Measurements from ENCODE around the gene TRIO. TPM values are rescaled to one million over a fixed set of nuclear protein-coding genes. Genes with fewer than 3 reads are reported as not detected.

Gene TRIO
- total RNA-seq, 4 donors from 2014 or later: 112 to 155 (median 145) TPM

DNA sequence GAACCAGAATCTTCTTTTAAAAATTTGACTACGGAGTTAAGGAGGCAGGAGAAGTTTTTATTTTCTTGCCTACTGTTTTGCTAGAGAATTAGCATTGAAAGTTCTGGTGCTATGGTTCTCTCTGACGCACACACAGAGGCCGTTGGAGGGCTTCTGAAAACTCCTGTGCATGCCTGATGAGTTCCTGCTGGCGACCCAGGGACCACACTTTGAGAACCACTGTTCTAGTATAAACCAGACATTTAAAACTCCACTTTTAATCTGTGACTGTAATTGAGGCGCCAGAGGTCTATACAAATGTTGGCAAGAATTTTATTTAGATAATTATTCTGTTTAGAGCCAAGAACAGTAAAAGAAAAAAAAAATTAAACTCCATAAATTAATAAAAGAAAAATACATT is 338.9 kb downstream of the TRIO start:
- Histone ChIP-seq H3K4me1 (no peaks in the 10 kb centered on the region), H3K4me3 (no peak overlapping the region), H3K27me3 (no peaks in the 10 kb centered on the region), H3K36me3 (peaks cover 70 to 99% (median 94%) of the 10 kb centered on the region in 4 donors), H3K9me3 (no peaks in the 10 kb centered on the region), H3K27ac (replicated peaks in 1 of 4) (no peak overlapping the region)
- DNase-seq (ENCODE audit: extremely low spot score): no peak
- TF ChIP-seq POLR2AphosphoS5 (IDR thresholded peaks at IDR 0.05): no peak
- WGBS: 75% methylated on average over 5 of the region's 5 CpGs
- intact Hi-C loops (cut with DNase I): no loop called here

GRCh38 chr5:14483504-14484157 is 340.5 kb downstream of the TRIO start:
- TF ChIP-seq POLR2AphosphoS5 (IDR thresholded peaks at IDR 0.05) (no peak), EP300 (IDR thresholded peaks at IDR 0.05) (no peak), POLR2A (IDR thresholded peaks at IDR 0.05; ENCODE audit: low read depth) (no peak)
- TF ChIP-seq, protein P1, sequence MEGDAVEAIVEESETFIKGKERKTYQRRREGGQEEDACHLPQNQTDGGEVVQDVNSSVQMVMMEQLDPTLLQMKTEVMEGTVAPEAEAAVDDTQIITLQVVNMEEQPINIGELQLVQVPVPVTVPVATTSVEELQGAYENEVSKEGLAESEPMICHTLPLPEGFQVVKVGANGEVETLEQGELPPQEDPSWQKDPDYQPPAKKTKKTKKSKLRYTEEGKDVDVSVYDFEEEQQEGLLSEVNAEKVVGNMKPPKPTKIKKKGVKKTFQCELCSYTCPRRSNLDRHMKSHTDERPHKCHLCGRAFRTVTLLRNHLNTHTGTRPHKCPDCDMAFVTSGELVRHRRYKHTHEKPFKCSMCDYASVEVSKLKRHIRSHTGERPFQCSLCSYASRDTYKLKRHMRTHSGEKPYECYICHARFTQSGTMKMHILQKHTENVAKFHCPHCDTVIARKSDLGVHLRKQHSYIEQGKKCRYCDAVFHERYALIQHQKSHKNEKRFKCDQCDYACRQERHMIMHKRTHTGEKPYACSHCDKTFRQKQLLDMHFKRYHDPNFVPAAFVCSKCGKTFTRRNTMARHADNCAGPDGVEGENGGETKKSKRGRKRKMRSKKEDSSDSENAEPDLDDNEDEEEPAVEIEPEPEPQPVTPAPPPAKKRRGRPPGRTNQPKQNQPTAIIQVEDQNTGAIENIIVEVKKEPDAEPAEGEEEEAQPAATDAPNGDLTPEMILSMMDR (IDR thresholded peaks at IDR 0.05): no peak
- Histone ChIP-seq H3K36me3 (peaks cover 66 to 97% (median 94%) of the 10 kb centered on the region in 4 donors), H3K27ac (replicated peaks in 1 of 4) (no peak overlapping the region), H3K4me3 (no peak overlapping the region), H3K27me3 (no peaks in the 10 kb centered on the region), H3K9me3 (no peaks in the 10 kb centered on the region), H3K4me1 (no peaks in the 10 kb centered on the region)
- WGBS: 96% methylated on average over 15 of the region's 16 CpGs
- no peak for DNase-seq (ENCODE audit: extremely low spot score)
- intact Hi-C loops (cut with DNase I): no loop called here

DNA sequence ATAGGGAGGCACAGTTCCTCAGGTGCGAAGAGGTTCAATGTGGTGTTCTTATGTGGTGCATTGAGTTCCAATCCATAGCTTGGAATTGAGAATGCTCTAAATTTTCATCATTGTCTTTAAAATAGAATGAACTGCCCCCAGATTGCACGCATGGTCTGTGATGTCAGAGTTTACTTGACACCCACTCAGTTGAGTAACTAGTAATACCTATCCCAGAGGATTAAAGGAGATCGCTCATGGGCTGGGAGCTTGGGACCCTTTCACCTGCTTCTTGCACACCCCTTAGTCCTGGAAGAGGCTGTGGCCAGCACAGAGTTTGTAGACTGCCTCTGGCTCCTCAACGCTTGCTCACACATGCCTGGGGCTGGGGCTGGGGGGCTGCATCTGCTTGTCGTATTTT is 343.3 kb downstream of the TRIO start:
- intact Hi-C loops (cut with DNase I): no loop called here
- no peak for TF ChIP-seq POLR2AphosphoS5 (IDR thresholded peaks at IDR 0.05)
- TF ChIP-seq POLR2A (IDR thresholded peaks at IDR 0.05; ENCODE audit: low read depth): no peak
- Histone ChIP-seq H3K4me1 (peaks cover 7 to 15% (median 10%) of the 10 kb centered on the region in 4 donors), H3K27ac (replicated peaks in 1 of 4) (no peak overlapping the region), H3K9me3 (no peaks in the 10 kb centered on the region), H3K27me3 (no peaks in the 10 kb centered on the region), H3K36me3 (peaks cover 69 to 98% (median 93%) of the 10 kb centered on the region in 4 donors), H3K4me3 (no peak overlapping the region)
- 89% methylated on average over 4 of the region's 5 CpGs for WGBS
- DNase-seq (ENCODE audit: extremely low spot score): no peak

DNA sequence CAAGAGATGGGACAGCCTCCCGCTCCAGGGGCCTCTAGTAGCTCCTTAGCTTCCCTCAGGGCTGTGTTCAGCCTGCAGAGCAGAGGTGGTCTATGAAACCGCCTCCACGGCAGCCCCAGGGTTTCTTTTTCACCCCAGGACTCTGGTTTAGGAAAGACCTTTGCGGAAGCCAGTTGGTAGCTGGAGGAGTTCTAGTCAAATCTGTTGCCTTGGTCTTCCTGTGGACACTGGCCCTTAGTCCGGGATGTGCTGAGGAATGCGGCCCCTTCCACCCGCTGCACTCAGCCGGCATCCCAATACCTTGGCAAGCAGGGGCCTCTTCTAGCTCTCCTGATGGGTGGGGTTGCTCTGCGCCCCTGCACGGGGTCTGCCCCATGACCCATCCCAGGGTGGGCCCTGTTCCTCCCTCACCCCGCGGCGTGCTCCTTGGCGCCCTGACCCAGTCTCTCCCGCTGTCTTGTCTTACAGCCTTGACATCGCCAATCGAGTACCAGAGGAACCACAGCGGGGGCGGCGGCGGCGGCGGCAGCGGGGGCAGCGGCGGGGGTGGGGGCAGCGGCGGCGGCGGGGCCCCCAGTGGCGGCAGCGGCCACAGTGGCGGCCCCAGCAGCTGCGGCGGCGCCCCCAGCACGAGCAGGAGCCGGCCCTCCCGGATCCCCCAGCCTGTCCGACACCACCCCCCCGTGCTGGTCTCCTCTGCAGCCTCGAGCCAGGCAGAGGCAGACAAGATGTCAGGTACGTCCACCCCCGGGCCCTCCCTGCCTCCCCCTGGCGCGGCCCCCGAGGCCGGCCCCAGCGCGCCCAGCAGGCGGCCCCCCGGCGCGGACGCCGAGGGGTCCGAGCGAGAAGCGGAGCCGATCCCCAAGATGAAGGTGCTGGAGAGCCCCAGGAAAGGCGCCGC is 344.1 kb downstream of the TRIO start:
- no peaks in the 10 kb centered on the region for H3K27me3 ChIP-seq
- TF ChIP-seq, protein P1 (IDR thresholded peaks at IDR 0.05): no peak
- TF ChIP-seq POLR2A (IDR thresholded peaks at IDR 0.05; ENCODE audit: low read depth) (no peak), EP300 (IDR thresholded peaks at IDR 0.05) (no peak), POLR2AphosphoS5 (IDR thresholded peaks at IDR 0.05) (no peak)
- no peak overlapping the region for H3K27ac ChIP-seq (replicated peaks in 1 of 4)
- DNase-seq (ENCODE audit: extremely low spot score): no peak
- intact Hi-C loops (cut with DNase I): no loop called here
- H3K9me3 ChIP-seq: no peaks in the 10 kb centered on the region
- peaks cover 7 to 15% (median 10%) of the 10 kb centered on the region in 4 donors for H3K4me1 ChIP-seq
- peaks cover 71 to 98% (median 93%) of the 10 kb centered on the region in 4 donors for H3K36me3 ChIP-seq
- no peak overlapping the region for H3K4me3 ChIP-seq
- WGBS: 83% methylated on average over 24 of the region's 62 CpGs

DNA sequence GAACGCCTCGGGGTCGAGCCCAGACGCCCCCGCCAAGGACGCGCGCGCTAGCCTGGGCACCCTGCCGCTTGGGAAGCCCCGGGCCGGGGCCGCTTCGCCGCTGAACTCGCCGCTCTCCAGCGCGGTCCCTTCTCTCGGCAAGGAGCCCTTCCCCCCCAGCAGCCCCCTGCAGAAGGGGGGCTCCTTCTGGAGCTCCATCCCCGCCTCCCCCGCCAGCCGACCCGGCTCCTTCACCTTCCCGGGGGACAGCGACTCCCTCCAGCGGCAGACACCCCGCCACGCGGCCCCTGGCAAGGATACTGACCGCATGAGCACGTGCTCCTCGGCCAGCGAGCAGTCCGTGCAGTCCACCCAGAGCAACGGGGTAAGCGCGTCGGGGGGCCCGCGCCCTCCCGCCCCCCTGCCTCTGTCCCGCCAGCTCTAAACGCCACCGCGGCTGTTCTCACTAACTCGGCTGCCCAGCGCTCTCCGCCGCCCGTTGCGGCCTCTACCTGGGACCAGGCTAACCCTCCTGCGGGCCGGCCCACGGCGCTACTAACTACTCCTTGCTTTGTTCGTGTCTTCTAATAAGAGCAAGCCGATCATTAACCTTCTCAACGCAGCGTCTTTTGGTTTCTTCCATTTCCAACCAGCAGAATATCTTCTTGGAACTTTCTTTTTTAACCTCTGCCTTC is 344.9 kb downstream of the TRIO start:
- Histone ChIP-seq H3K27ac (replicated peaks in 1 of 4) (no peak overlapping the region), H3K4me3 (no peak overlapping the region), H3K27me3 (no peaks in the 10 kb centered on the region), H3K36me3 (peaks cover 70 to 98% (median 93%) of the 10 kb centered on the region in 4 donors), H3K9me3 (no peaks in the 10 kb centered on the region), H3K4me1 (peaks cover 7 to 15% (median 10%) of the 10 kb centered on the region in 4 donors)
- intact Hi-C loops (cut with DNase I): no loop called here
- TF ChIP-seq, protein P1 (IDR thresholded peaks at IDR 0.05): no peak
- no peak for TF ChIP-seq POLR2A (IDR thresholded peaks at IDR 0.05; ENCODE audit: low read depth)
- no peak for TF ChIP-seq EP300 (IDR thresholded peaks at IDR 0.05)
- no peak for TF ChIP-seq POLR2AphosphoS5 (IDR thresholded peaks at IDR 0.05)
- no peak for DNase-seq (ENCODE audit: extremely low spot score)
- WGBS: 89% methylated on average over 31 of the region's 60 CpGs
